Chondrocyte (in vitro differentiated cells): Measurements from ENCODE around the gene EDEM2. TPM values are rescaled to one million over a fixed set of nuclear protein-coding genes. Genes with fewer than 3 reads are reported as not detected.
"Not testable (repeated sequence)": the region's sequence is repeated elsewhere in the genome, so short reads cannot be mapped to it uniquely, and the experiment has no call there.

Experiments
- DNase-seq: peaks from one replicate; pipeline ENCODE4 v3.0.0; 2021; ENCODE audit warnings: mixed read lengths, low spot score
- H3K27ac Mint-ChIP-seq: one replicate; pipeline ENCODE4 v1.8.0; 2021; ENCODE audit warnings: mild to moderate bottlenecking, moderate library complexity, mixed read lengths; ENCODE audit not compliant: unreplicated experiment
- H3K27me3 Mint-ChIP-seq: 2 replicates; pipeline ENCODE4 v1.8.0; 2021; ENCODE audit warnings: low read depth, mixed read lengths
- H3K36me3 Mint-ChIP-seq: 2 replicates; pipeline ENCODE4 v1.8.0; 2021; ENCODE audit warnings: low read depth, mixed read lengths
- H3K4me1 Mint-ChIP-seq: 2 replicates; pipeline ENCODE4 v1.8.0; 2021; ENCODE audit warnings: low read depth, mild to moderate bottlenecking, mixed read lengths
- H3K4me3 Mint-ChIP-seq: one replicate; pipeline ENCODE4 v1.8.0; 2021; ENCODE audit warnings: mild to moderate bottlenecking, moderate library complexity, mixed read lengths; ENCODE audit not compliant: unreplicated experiment
- H3K9me3 Mint-ChIP-seq: 2 replicates; pipeline ENCODE4 v1.8.0; 2021; ENCODE audit warnings: low read depth, mixed read lengths
- total RNA-seq: library from RNA; stranded (reverse); gene quantifications from 3 replicates; pipeline ENCODE4 v1.2.1, GENCODE V29; 2021
- TF ChIP-seq, protein P1 (sequence below): fragments of 200-600 bp; sonication (generic); IDR thresholded peaks from 2 replicates; pipeline ENCODE4 v1.5.0; 2021; ENCODE audit warnings: antibody characterized with exemption, mild to moderate bottlenecking, moderate library complexity

The EDEM2 gene
- total RNA-seq, 1 donor from 2014 or later: 25.5 TPM

DNA sequence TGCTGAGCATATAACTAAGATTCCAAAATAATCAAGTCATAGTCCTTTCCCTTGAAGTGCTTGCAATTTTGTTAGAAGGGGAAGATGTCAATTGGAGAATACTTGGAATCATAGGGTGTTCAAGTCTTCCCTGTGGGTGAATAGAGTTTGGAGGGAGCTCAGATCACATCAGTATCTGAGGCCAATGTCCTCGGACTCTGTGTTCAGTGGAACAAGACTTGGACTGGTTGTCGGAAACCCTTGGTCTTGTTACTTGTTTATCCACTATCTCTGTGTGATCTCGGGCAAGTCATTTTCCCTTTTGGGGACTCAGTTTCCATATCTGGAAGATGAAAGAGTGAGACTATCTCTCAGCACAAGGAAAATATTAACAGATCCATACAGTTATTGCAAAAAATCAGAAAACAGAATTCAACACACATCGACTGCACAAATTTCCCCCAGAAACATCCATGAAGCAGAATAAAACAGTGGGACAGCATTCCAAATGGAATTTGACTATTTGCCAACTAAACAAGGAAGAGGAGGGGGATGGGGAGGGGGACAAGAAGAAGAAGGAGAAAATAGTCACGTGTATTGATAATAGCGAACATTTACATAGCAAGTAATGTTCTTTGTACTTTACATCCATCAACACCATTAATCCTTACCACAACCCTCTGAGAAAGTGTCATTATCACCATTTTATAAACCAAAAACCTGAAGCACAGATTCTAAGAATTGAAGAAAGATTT lies 3.9 kb upstream of the EDEM2 start:
- no peak overlapping the region for H3K27ac Mint-ChIP-seq
- DNase-seq: no peak
- H3K4me3 Mint-ChIP-seq: no peak overlapping the region
- H3K4me1 Mint-ChIP-seq: peaks cover 22% of the 10 kb centered on the region
- no peaks in the 10 kb centered on the region for H3K9me3 Mint-ChIP-seq
- TF ChIP-seq, protein P1, sequence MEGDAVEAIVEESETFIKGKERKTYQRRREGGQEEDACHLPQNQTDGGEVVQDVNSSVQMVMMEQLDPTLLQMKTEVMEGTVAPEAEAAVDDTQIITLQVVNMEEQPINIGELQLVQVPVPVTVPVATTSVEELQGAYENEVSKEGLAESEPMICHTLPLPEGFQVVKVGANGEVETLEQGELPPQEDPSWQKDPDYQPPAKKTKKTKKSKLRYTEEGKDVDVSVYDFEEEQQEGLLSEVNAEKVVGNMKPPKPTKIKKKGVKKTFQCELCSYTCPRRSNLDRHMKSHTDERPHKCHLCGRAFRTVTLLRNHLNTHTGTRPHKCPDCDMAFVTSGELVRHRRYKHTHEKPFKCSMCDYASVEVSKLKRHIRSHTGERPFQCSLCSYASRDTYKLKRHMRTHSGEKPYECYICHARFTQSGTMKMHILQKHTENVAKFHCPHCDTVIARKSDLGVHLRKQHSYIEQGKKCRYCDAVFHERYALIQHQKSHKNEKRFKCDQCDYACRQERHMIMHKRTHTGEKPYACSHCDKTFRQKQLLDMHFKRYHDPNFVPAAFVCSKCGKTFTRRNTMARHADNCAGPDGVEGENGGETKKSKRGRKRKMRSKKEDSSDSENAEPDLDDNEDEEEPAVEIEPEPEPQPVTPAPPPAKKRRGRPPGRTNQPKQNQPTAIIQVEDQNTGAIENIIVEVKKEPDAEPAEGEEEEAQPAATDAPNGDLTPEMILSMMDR: no peak
- no peaks in the 10 kb centered on the region for H3K36me3 Mint-ChIP-seq
- H3K27me3 Mint-ChIP-seq: peaks cover 1% of the 10 kb centered on the region

DNA sequence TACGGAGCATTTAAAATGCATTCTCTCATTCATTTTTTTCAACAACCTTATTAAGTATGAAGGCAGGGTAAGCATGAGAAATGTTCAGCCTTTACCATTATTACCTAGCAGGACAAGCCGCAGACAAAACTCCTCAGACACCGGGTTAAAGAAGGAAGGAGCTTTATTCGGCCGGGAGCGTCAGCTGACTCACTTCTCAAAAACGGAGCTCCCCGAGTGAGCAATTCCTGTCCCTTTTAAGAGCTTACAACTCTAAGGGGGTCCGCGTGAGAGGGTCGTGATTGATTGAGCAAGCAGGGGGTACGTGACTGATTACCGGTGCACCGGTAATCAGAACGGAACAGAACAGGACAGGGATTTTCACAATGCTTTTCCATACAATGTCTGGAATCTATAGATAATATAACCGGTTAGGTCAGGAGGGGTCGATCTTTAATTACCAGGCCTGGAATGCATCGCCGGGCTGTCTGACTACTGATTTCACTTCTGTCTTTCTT lies 487 bp upstream of the EDEM2 start:
- H3K9me3 Mint-ChIP-seq, H3K36me3 Mint-ChIP-seq, H3K27me3 Mint-ChIP-seq: not testable (repeated sequence)
- Mint-ChIP-seq H3K27ac (peak overlapping the region; percentile 96), H3K4me3 (peak overlapping the region; percentile 96), H3K4me1 (peaks cover 27% of the 10 kb centered on the region)
- peak; percentile 21 for DNase-seq

DNA sequence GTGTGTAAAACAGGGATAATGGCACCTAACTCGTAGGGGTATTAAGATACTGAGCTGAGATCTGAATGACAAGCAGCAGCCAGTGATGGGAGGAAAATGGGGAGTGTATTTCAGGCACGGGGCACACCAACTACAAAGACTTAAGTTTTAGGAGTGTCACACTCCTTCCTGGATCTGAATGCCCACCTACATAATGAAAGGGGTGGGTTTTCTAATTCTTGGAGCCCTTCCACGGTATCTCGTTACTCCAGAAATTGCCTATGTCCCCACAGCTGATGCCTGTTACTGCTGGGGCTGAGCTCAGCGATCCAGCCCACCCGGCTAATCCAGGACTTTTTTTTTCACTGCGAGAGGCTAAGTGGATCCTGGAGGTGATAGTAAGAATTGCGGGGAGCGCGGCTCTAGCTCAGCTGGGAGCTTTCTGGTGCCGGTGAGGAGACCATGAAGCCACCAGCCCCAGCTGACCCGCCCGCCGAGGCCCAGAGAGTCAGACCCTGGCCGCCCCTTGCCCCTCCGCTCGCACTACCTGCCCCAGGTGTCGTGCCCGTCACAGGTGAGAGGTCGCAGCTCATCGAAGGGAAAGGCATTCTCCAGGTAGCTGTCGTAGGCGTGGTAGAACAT lies 727 bp downstream of the EDEM2 start:
- H3K27ac Mint-ChIP-seq: peak overlapping the region; percentile 96
- DNase-seq: no peak
- peaks cover 5% of the 10 kb centered on the region for H3K36me3 Mint-ChIP-seq
- peaks cover 1% of the 10 kb centered on the region for H3K27me3 Mint-ChIP-seq
- H3K9me3 Mint-ChIP-seq: no peaks in the 10 kb centered on the region
- peaks cover 27% of the 10 kb centered on the region for H3K4me1 Mint-ChIP-seq
- TF ChIP-seq, protein P1: no peak
- peak overlapping the region; percentile 96 for H3K4me3 Mint-ChIP-seq

DNA sequence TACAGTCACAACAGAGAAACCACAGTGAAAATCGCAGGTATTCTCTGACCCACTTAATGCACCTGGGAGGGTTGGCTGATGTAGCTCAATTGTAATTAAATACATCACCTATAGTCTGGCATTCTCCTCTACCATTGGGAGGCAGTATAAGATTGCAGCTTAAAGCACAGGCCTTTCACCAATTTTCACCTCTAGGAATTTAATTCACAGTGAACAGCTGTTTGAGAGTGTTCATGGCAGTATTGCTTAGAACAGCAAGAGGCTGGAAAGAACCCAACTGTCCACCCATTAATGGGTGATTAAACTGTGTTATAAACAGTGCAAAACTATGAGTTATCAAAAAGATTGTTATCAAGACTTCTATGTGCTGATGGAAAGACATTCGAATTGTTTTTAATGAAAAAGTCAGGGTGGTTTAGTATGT lies 2.0 kb downstream of the EDEM2 start:
- H3K36me3 Mint-ChIP-seq: peaks cover 11% of the 10 kb centered on the region
- H3K4me1 Mint-ChIP-seq: peaks cover 27% of the 10 kb centered on the region
- H3K27me3 Mint-ChIP-seq: no peaks in the 10 kb centered on the region
- peak overlapping the region; percentile 4 for H3K27ac Mint-ChIP-seq
- no peaks in the 10 kb centered on the region for H3K9me3 Mint-ChIP-seq
- H3K4me3 Mint-ChIP-seq: no peak overlapping the region
- TF ChIP-seq, protein P1: peak; percentile 89
- DNase-seq: no peak

DNA sequence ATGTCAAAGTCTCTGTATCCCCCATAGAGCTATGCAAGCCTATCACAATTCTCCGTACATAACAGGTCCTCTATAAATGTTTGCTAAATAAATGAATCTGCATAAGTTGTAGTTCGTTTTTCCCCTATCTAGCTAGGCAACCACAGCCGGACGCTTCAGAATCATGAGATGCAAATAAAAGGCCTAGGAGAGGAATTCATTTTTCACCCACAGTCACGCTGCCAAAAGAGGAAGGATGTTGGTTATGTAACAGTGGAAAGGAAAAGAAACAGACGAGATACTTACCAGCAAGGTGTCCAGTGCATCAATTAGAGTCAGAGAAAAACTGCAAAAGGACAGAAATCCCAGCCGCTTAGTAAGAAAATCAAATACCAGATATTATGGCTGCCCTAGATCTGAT lies 2.4 kb downstream of the EDEM2 start:
- DNase-seq: no peak

More for the DNA sequence above, 2.4 kb downstream of the EDEM2 start:
- Mint-ChIP-seq H3K27me3 (no peaks in the 10 kb centered on the region), H3K27ac (no peak overlapping the region), H3K36me3 (peaks cover 11% of the 10 kb centered on the region), H3K4me3 (no peak overlapping the region), H3K9me3 (no peaks in the 10 kb centered on the region), H3K4me1 (peaks cover 27% of the 10 kb centered on the region)
- TF ChIP-seq, protein P1: no peak
